HCT116 (cell line): Measurements from ENCODE around the gene ICAM2. TPM values are rescaled to one million over a fixed set of nuclear protein-coding genes. Genes with fewer than 3 reads are reported as not detected.

Experiments used
- ATAC-seq: fragments of 200-7000 bp; cut with Tn5 transposase; 2 replicates; pipeline ENCODE4 v1.9.1; 2020; ENCODE audit warnings: mild to moderate bottlenecking, moderate library complexity
- BruUV-seq: library from RNA; stranded (reverse); fragments of 400-500 nt; replicated peaks from 2 replicates; lab custom pipeline; 2021; lab: Mats Ljungman, UMichigan
- CTCF ChIA-PET: fragments of 300-600 bp; sonication (Branson Sonifier 250); formaldehyde crosslinking; loops from one replicate; lab custom pipeline; 2021; ENCODE audit warnings: antibody characterized with exemption; lab: Charles Lee
- POLR2A ChIA-PET: fragments of 300-600, 350-600 bp; sonication (Branson Sonifier 250); formaldehyde crosslinking; loops from one replicate; lab custom pipeline; 2021; ENCODE audit warnings: antibody characterized with exemption; lab: Charles Lee
- RAD21 ChIA-PET, 2 experiments: fragments of 300-600 bp; sonication (Branson Sonifier 250); formaldehyde crosslinking; loops; one replicate each; lab custom pipeline; 2023; ENCODE audit warnings: low total read pairs in 2 of 2; ENCODE audit not compliant: uncharacterized antibody in 2 of 2, unreplicated experiment in 2 of 2, low non-redundant PET in 1 of 2; lab: Charles Lee
- DNase-seq: peaks from one replicate; pipeline ENCODE4 v3.0.0-alpha.2; 2010; ENCODE audit warnings: low read depth, low spot score
- H2AFZ ChIP-seq: fragments of 200-600 bp; shearing (Covaris generic), sonication (generic); 2 replicates; pipeline ENCODE4 v1.6.1; 2017; ENCODE audit warnings: low read depth, mixed run types, mixed read lengths, antibody characterized with exemption, low read length; ENCODE audit not compliant: poor library complexity, severe bottlenecking
- H3K27ac ChIP-seq: 2 replicates; pipeline ENCODE4 v1.5.1; 2012; ENCODE audit warnings: low read depth, low read length
- H3K27me3 ChIP-seq: fragments of 200-600 bp; sonication (generic); 2 replicates; pipeline ENCODE4 v1.6.1; 2016; ENCODE audit warnings: mixed run types, low read length, mixed read lengths; ENCODE audit not compliant: insufficient read depth
- H3K36me3 ChIP-seq, 2 experiments: fragments of 200-500 bp in 1 of 2; fragments of 200-600 bp in 1 of 2; sonication (Bioruptor generic) in 1 of 2; sonication (generic) in 1 of 2; 2 replicates each; pipeline versions ENCODE4 v1.5.1 to v1.6.1; 2014 to 2016; ENCODE audit warnings: low read length in 2 of 2, inconsistent platforms in 1 of 2, mixed read lengths in 1 of 2, mixed run types in 1 of 2; ENCODE audit not compliant: insufficient read depth in 2 of 2, control insufficient read depth in 1 of 2
- H3K4me1 ChIP-seq, 2 experiments: fragments of 200-600 bp in 1 of 2; sonication (generic) in 1 of 2; 2 replicates each; pipeline versions ENCODE4 v1.5.1 to v1.6.1; 2012 to 2017; ENCODE audit warnings: low read length in 2 of 2, inconsistent platforms in 1 of 2, mild to moderate bottlenecking in 1 of 2, mixed read lengths in 1 of 2, mixed run types in 1 of 2, moderate library complexity in 1 of 2; ENCODE audit not compliant: insufficient read depth in 2 of 2, control insufficient read depth in 1 of 2
- H3K4me2 ChIP-seq: fragments of 200-600 bp; sonication (generic); 2 replicates; pipeline ENCODE4 v1.6.1; 2017; ENCODE audit warnings: mixed run types, low read length, mixed read lengths
- H3K4me3 ChIP-seq, 2 experiments: fragments of 200-600 bp in 1 of 2; sonication (generic) in 1 of 2; replicated peaks in 1 of 2; 2 replicates each; pipeline ENCODE4 v1.5.1; 2011 to 2016; ENCODE audit warnings: low read length in 2 of 2, control low read depth in 1 of 2, low read depth in 1 of 2, mild to moderate bottlenecking in 1 of 2, mixed read lengths in 1 of 2, mixed run types in 1 of 2
- H3K79me2 ChIP-seq: fragments of 200-600 bp; sonication (generic); 2 replicates; pipeline ENCODE4 v1.6.1; 2017; ENCODE audit warnings: mild to moderate bottlenecking, mixed run types, low read length, moderate library complexity, mixed read lengths; ENCODE audit not compliant: insufficient read depth
- H3K9ac ChIP-seq: fragments of 200-600 bp; sonication (generic); 2 replicates; pipeline ENCODE4 v1.6.1; 2016; ENCODE audit warnings: low read length, mixed read lengths
- H3K9me2 ChIP-seq: fragments of 200-600 bp; sonication (generic), shearing (Covaris generic); 2 replicates; pipeline ENCODE4 v1.6.1; 2017; ENCODE audit warnings: mixed run types, mild to moderate bottlenecking, moderate library complexity; ENCODE audit not compliant: insufficient read depth
- H3K9me3 ChIP-seq, 2 experiments: fragments of 200-500 bp in 1 of 2; fragments of 200-600 bp in 1 of 2; sonication (Bioruptor generic) in 1 of 2; sonication (generic) in 1 of 2; 2 replicates each; pipeline ENCODE4 v1.6.1; 2014 to 2017; ENCODE audit warnings: low read length in 2 of 2, mixed read lengths in 2 of 2, inconsistent platforms in 1 of 2, low read depth in 1 of 2, mild to moderate bottlenecking in 1 of 2, mixed run types in 1 of 2, moderate library complexity in 1 of 2; ENCODE audit not compliant: control insufficient read depth in 1 of 2, insufficient read depth in 1 of 2
- H4K20me1 ChIP-seq: fragments of 200-600 bp; sonication (generic), shearing (Covaris generic); 2 replicates; pipeline ENCODE4 v1.6.1; 2017; ENCODE audit warnings: mixed run types, mild to moderate bottlenecking, moderate library complexity; ENCODE audit not compliant: insufficient read depth
- CBX3 ChIP-seq: IDR thresholded peaks from 2 replicates; pipeline ENCODE4 v1.6.1; 2012; ENCODE audit warnings: low read depth
- CTCF ChIP-seq, 3 experiments: fragments of 200-600 bp in 1 of 3; sonication (generic) in 1 of 3; IDR thresholded peaks in 2 of 3; conservative IDR thresholded peaks in 1 of 3; 2 replicates each; pipeline ENCODE4 v1.5.1; 2012 to 2017; ENCODE audit warnings: low read depth in 2 of 3, low read length in 2 of 3, antibody characterized with exemption in 1 of 3, borderline replicate concordance in 1 of 3, control low read depth in 1 of 3, mild to moderate bottlenecking in 1 of 3, mixed read lengths in 1 of 3, mixed run types in 1 of 3, moderate library complexity in 1 of 3; ENCODE audit not compliant: insufficient read depth in 1 of 3
- ELF1 ChIP-seq: IDR thresholded peaks from 2 replicates; pipeline ENCODE4 v1.6.1; 2012; ENCODE audit warnings: low read depth, borderline replicate concordance
- EZH2phosphoT487 ChIP-seq: fragments of 200-600 bp; IDR thresholded peaks from 2 replicates; pipeline ENCODE4 v1.6.1; 2018; ENCODE audit warnings: antibody characterized with exemption, borderline replicate concordance
- POLR2A ChIP-seq: IDR thresholded peaks from 2 replicates; pipeline ENCODE4 v1.7.0; 2011; ENCODE audit warnings: borderline replicate concordance; ENCODE audit not compliant: insufficient read depth, insufficient read length; ENCODE audit errors: extremely low read depth
- RAD21 ChIP-seq: IDR thresholded peaks from 2 replicates; pipeline ENCODE4 v1.6.1; 2012; ENCODE audit warnings: low read depth, mild to moderate bottlenecking
- SIN3A ChIP-seq: IDR thresholded peaks from 2 replicates; pipeline ENCODE4 v1.6.1; 2012; ENCODE audit warnings: low read depth
- ZBTB33 ChIP-seq: IDR thresholded peaks from 2 replicates; pipeline ENCODE4 v1.6.1; 2011; ENCODE audit warnings: mild to moderate bottlenecking, low read length, moderate library complexity; ENCODE audit not compliant: insufficient replicate concordance; ENCODE audit errors: extremely low read depth
- intact Hi-C: fragments of 100-400 bp; cut with micrococcal nuclease; formaldehyde crosslinking; loops from 2 replicates; pipeline ENCODE4 v1.10.0; 2022
- total RNA-seq: library from RNA; stranded (reverse); gene quantifications from one replicate; pipeline ENCODE4 v1.2.1, GENCODE V29; 2021; ENCODE audit not compliant: unreplicated experiment
- TF ChIP-seq, protein P1 (sequence below): IDR thresholded peaks from 2 replicates; pipeline ENCODE4 v1.6.1; 2012

ICAM2 gene
- total RNA-seq, 1 experiment from 2014 or later: 0.61 TPM

- H4K20me1 ChIP-seq: no peaks in the 10 kb centered on the region
- peaks cover 0 to 9% of the 10 kb centered on the region in 2 experiments; a peak in 1 of 4 replicates for H3K4me1 ChIP-seq
- no peak overlapping the region for H2AFZ ChIP-seq
- no peaks in the 10 kb centered on the region for H3K27me3 ChIP-seq
- H3K9ac ChIP-seq: no peak overlapping the region
- DNase-seq: no peak
- H3K9me3 ChIP-seq: no peaks in the 10 kb centered on the region
- RAD21 ChIA-PET: no interaction called here
- H3K27ac ChIP-seq: no peak overlapping the region
- no peak overlapping the region for H3K4me3 ChIP-seq
- TF ChIP-seq, protein P1, sequence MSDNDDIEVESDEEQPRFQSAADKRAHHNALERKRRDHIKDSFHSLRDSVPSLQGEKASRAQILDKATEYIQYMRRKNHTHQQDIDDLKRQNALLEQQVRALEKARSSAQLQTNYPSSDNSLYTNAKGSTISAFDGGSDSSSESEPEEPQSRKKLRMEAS: no peak
- TF ChIP-seq CTCF (IDR thresholded peaks at IDR 0.05 in 2 of 3, conservative IDR thresholded peaks at IDR 0.05 in 1 of 3; ENCODE audit: borderline replicate concordance in 1 of 3, insufficient read depth in 1 of 3, low read depth in 2 of 3, low read length in 2 of 3): 0 out of 6 replicates have a peak, but pooled peaks of 2 of the 3 experiments have one; percentile 18 to 19
- TF ChIP-seq, all 23 proteins: peak for 1
- ChIA-PET CTCF (interaction anchor here (0.6 to 4.0 kb wide), 3 partner anchors 9 to 25 kb away, joined by 3 to 29 read pairs (median 4); no protein-coding TSS in a partner anchor), POLR2A (no interaction called here)
- H3K4me2 ChIP-seq: no peak overlapping the region
- BruUV-seq: no TSS peak
- intact Hi-C loops: no loop called here
- H3K79me2 ChIP-seq: no peaks in the 10 kb centered on the region
- no peak for ATAC-seq
- H3K36me3 ChIP-seq: no peaks in the 10 kb centered on the region
- H3K9me2 ChIP-seq: no peaks in the 10 kb centered on the region
Measured at GRCh38 chr17:63955232-63955631, 65.2 kb downstream of the ICAM2 start.

GRCh38 chr17:63954402-63955063, 65.9 kb downstream of the ICAM2 start:
- Histone ChIP-seq H3K4me3 (no peak overlapping the region), H3K4me1 (peaks cover 0 to 9% of the 10 kb centered on the region in 2 experiments; a peak in 1 of 4 replicates), H3K4me2 (no peak overlapping the region), H3K9me2 (no peaks in the 10 kb centered on the region), H3K9ac (no peak overlapping the region), H2AFZ (no peak overlapping the region), H3K27ac (no peak overlapping the region), H4K20me1 (no peaks in the 10 kb centered on the region), H3K36me3 (no peaks in the 10 kb centered on the region), H3K9me3 (no peaks in the 10 kb centered on the region), H3K79me2 (no peaks in the 10 kb centered on the region), H3K27me3 (no peaks in the 10 kb centered on the region)
- DNase-seq: no peak
- ChIA-PET POLR2A (interaction anchor here (0.5 kb wide), 1 partner anchor 693 kb away, joined by 3 read pairs; no protein-coding TSS in a partner anchor), RAD21 (no interaction called here), CTCF (interaction anchor here (0.6 to 4.8 kb wide), 4 partner anchors 8 to 35 kb away, joined by 3 to 61 read pairs (median 16); partner anchors contain the start of gene GH1)
- ATAC-seq: no peak; the same call in 1 of the 2 replicates
- intact Hi-C loops: no loop called here
- BruUV-seq: no TSS peak
- TF ChIP-seq POLR2A (no peak), ELF1 (no peak), SIN3A (no peak), EZH2phosphoT487 (no peak), RAD21 (no peak), CBX3 (no peak), ZBTB33 (no peak)
- TF ChIP-seq, protein P1: no peak
